Prostate gland (tissue), 2 donors: ENCODE measurements around the gene LAMA4. TPM values are rescaled to one million over a fixed set of nuclear protein-coding genes. Genes with fewer than 3 reads are reported as not detected.

ENCODE experiments used
- DNase-seq: peaks from one replicate; pipeline ENCODE4 v3.0.0-alpha.2; 2019; ENCODE audit warnings: low spot score
- H3K27ac ChIP-seq, 2 donors: fragments of 200-600 bp; sonication (generic); 2 replicates each; pipeline ENCODE4 v1.5.1; 2017 to 2019
- H3K27me3 ChIP-seq: fragments of 200-600 bp; sonication (generic); replicated peaks from 2 replicates; pipeline ENCODE4 v1.5.1; 2019; ENCODE audit not compliant: insufficient read depth
- H3K36me3 ChIP-seq, 2 donors: fragments of 200-600 bp; sonication (generic); 1 replicate in 1 of 2; 2 replicates in 1 of 2; pipeline versions ENCODE4 v1.5.1 to v1.8.1; 2017 to 2019
- H3K4me1 ChIP-seq: fragments of 200-600 bp; sonication (generic); replicated peaks from 2 replicates; pipeline ENCODE4 v1.5.1; 2019
- H3K4me3 ChIP-seq, 2 donors: fragments of 200-600 bp; sonication (generic); 2 replicates each; pipeline ENCODE4 v1.5.1; 2017 to 2019
- H3K9me3 ChIP-seq: fragments of 200-600 bp; sonication (generic); 2 replicates; pipeline ENCODE4 v1.5.1; 2017
- POLR2A ChIP-seq: fragments of 450-650 bp; IDR thresholded peaks from one replicate; pipeline ENCODE4 v1.6.1; 2016; ENCODE audit warnings: antibody characterized with exemption, mild to moderate bottlenecking
- POLR2AphosphoS5 ChIP-seq: sonication (generic); formaldehyde crosslinking; IDR thresholded peaks from one replicate; pipeline ENCODE4 v1.6.1; 2017; ENCODE audit warnings: antibody characterized with exemption
- WGBS: methylation state at CpG from one replicate; pipeline ENCODE4 v1.1.5; 2018; 5-methylcytosine and 5-hydroxymethylcytosine counted together
- intact Hi-C: fragments of 100-400 bp; cut with DNase I; formaldehyde crosslinking; loops from one replicate; pipeline ENCODE4 v1.14.2; 2022
- total RNA-seq, 2 donors: library from RNA; depleted of rRNA; stranded (reverse); fragments of >200 nt; gene quantifications; one replicate each; pipeline ENCODE4 v1.1.0, GENCODE V29; 2016
- TF ChIP-seq, protein P1 (sequence below), 4 experiments: fragments of 200-600 bp in 2 of 4; fragments of 450-650 bp in 2 of 4; sonication (generic) in 2 of 4; IDR thresholded peaks; 1 replicate in 3 of 4; 2 replicates in 1 of 4; pipeline ENCODE4 v1.5.1; 2016 to 2019; ENCODE audit warnings: antibody characterized with exemption in 4 of 4, mild to moderate bottlenecking in 2 of 4, moderate library complexity in 2 of 4

Gene LAMA4
- total RNA-seq, 2 donors from 2014 or later, result 9.6 to 48.3 TPM

DNA sequence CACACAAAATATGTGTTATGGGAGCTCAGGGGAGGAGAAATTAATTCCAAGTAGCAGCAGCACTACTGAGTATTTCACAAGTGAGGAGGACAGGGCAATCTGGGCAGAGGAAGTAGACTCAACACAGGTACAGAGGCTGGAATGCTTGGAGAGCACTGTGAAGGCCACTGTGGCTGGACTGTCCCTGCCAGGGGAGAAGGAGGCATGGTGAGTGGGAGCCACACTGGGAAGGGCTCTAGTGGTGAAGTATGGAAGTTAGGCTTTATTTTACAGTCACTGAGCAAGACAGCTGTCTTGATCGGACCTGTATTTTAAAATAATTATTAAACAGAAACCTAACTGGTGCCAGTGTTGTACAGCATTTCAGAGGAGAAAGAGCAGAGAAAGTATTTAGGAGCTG lies 138.1 kb downstream of the LAMA4 start:
- no peaks in the 10 kb centered on the region for H3K9me3 ChIP-seq
- no peaks in the 10 kb centered on the region for H3K36me3 ChIP-seq
- no peak overlapping the region for H3K4me3 ChIP-seq
- 55% methylated on average over 1 of the region's 1 CpG for WGBS
- H3K27me3 ChIP-seq, result no peaks in the 10 kb centered on the region
- intact Hi-C loops, result no loop called here
- no peak for TF ChIP-seq POLR2A
- TF ChIP-seq POLR2AphosphoS5, result no peak
- TF ChIP-seq, protein P1, sequence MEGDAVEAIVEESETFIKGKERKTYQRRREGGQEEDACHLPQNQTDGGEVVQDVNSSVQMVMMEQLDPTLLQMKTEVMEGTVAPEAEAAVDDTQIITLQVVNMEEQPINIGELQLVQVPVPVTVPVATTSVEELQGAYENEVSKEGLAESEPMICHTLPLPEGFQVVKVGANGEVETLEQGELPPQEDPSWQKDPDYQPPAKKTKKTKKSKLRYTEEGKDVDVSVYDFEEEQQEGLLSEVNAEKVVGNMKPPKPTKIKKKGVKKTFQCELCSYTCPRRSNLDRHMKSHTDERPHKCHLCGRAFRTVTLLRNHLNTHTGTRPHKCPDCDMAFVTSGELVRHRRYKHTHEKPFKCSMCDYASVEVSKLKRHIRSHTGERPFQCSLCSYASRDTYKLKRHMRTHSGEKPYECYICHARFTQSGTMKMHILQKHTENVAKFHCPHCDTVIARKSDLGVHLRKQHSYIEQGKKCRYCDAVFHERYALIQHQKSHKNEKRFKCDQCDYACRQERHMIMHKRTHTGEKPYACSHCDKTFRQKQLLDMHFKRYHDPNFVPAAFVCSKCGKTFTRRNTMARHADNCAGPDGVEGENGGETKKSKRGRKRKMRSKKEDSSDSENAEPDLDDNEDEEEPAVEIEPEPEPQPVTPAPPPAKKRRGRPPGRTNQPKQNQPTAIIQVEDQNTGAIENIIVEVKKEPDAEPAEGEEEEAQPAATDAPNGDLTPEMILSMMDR (IDR thresholded peaks at IDR 0.05), result no peak
- no peak overlapping the region for H3K27ac ChIP-seq
- DNase-seq, result no peak
- H3K4me1 ChIP-seq, result no peaks in the 10 kb centered on the region

DNA sequence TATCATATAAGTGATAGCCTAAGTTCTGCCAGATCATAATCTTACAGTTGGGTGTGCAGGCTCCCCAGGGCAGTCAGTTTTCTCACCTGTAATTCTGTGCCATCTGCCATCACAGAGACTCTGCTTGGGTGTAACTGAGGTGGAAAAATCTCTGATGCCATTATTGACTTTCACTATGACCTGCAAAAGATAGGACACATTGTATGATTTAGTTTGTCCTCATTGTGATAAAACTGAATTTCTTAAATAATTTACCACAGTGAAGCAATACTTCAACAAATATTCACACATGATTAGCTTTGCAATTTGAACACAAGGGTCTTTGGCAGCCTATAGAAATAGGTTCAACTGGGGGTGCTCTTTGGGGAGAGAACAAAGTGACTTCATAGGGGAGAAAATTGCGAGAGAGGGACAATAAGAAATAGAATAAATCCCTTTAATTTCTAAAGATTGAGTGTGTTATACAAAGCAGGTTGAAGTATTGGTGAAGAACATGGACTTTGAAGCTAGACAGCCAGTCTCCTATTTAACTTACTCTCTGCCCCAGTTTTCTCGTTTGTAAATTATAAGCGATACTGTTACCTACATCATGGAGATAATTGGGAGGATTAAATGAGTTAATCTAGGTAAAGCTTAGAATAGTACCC lies 139.7 kb downstream of the LAMA4 start:
- Histone ChIP-seq H3K4me3 (no peak overlapping the region), H3K36me3 (no peaks in the 10 kb centered on the region), H3K27me3 (no peaks in the 10 kb centered on the region), H3K9me3 (no peaks in the 10 kb centered on the region), H3K27ac (no peak overlapping the region), H3K4me1 (no peaks in the 10 kb centered on the region)
- DNase-seq, result no peak
- intact Hi-C loops, result no loop called here
- TF ChIP-seq POLR2AphosphoS5 (no peak), POLR2A (no peak)
- TF ChIP-seq, protein P1 (IDR thresholded peaks at IDR 0.05), result no peak
- 96% methylated on average over 3 of the region's 3 CpGs for WGBS

DNA sequence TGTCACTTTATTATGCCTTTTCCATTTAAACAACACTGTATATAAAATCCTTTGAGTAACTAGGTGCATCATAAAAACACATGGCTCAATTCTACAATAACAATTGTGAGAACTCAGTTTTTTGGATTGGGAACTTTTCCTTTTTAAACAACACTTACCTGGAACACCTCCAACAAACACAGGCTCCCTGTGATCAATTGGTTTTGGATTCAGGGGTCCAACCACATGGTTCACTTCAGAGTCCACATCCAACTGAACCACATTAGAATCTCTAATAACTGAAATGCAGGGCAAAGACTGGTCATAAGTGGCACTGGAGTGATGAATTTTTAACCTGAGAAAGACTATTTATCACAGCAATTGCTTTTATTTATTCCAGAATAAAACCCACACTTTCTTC lies 140.4 kb downstream of the LAMA4 start:
- DNase-seq, result no peak
- Histone ChIP-seq H3K4me1 (no peaks in the 10 kb centered on the region), H3K4me3 (no peak overlapping the region), H3K9me3 (no peaks in the 10 kb centered on the region), H3K36me3 (no peaks in the 10 kb centered on the region), H3K27ac (no peak overlapping the region), H3K27me3 (no peaks in the 10 kb centered on the region)
- TF ChIP-seq, protein P1 (IDR thresholded peaks at IDR 0.05), result no peak
- TF ChIP-seq POLR2A (no peak), POLR2AphosphoS5 (no peak)
- intact Hi-C loops, result no loop called here

DNA sequence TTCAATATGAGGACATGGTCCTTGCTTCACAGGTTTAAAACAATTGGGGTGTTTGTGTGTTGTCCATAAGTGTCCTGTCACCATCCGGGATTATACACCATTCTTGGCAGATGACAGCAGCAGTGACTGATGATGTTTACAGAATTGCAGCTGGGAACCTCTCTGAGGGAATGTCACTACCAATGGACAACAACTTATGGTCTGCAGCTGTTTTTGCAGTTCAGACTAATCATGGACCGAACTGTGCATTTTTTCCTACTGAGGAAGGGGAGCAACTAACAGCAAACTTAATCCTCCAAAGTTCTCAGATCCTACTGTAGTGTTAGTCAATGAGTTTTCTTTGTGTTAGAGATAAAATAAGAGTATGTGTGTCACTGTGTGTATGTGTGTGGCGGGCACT lies 140.9 kb downstream of the LAMA4 start:
- no peaks in the 10 kb centered on the region for H3K4me1 ChIP-seq
- no peaks in the 10 kb centered on the region for H3K36me3 ChIP-seq
- H3K27me3 ChIP-seq, result no peaks in the 10 kb centered on the region
- WGBS, result 48% methylated on average over 3 of the region's 3 CpGs
- DNase-seq, result no peak
- intact Hi-C loops, result no loop called here
- H3K4me3 ChIP-seq, result no peak overlapping the region
- H3K9me3 ChIP-seq, result no peaks in the 10 kb centered on the region
- H3K27ac ChIP-seq, result no peak overlapping the region
- TF ChIP-seq POLR2AphosphoS5, result no peak
- TF ChIP-seq, protein P1 (IDR thresholded peaks at IDR 0.05), result no peak
- no peak for TF ChIP-seq POLR2A

DNA sequence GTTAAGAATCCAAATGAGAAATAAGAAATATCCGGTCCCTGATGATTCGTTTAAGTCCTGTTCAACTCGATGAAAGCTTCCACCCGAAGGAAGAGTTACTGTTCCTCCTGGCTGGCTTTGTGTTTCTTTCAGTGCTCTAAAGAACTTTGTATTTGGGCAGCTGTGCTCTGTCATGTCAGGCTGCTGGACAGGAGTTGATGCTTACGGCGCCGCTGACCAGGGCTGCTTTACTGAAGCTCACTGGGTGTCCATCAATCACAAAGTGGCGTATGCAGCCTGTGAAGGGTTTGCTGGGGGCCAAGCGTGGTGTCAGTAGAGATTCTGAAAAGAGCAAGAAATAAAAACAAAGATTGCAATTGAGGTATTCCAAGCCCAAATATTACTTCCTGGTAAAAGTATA lies 145.1 kb downstream of the LAMA4 start:
- TF ChIP-seq, protein P1 (IDR thresholded peaks at IDR 0.05), result no peak
- TF ChIP-seq POLR2A, result no peak
- TF ChIP-seq POLR2AphosphoS5, result no peak

More for the DNA sequence above, 145.1 kb downstream of the LAMA4 start:
- H3K27ac ChIP-seq, result peak overlapping the region in 1 of 2 donors; percentile 2
- DNase-seq, result no peak
- H3K4me3 ChIP-seq, result no peak overlapping the region
- H3K27me3 ChIP-seq, result no peaks in the 10 kb centered on the region
- intact Hi-C loops, result no loop called here
- WGBS, result 63% methylated on average over 9 of the region's 9 CpGs
- no peaks in the 10 kb centered on the region for H3K9me3 ChIP-seq
- H3K4me1 ChIP-seq, result no peaks in the 10 kb centered on the region
- H3K36me3 ChIP-seq, result no peaks in the 10 kb centered on the region
